Stomach smooth muscle (tissue), 2 donors: ENCODE data around the gene LRRC4C.

Experiments used
- H3K27ac ChIP-seq: one replicate; pipeline ENCODE4 v1.7.0; 2013; ENCODE audit warnings: mild to moderate bottlenecking, low read length, inconsistent platforms
- H3K27me3 ChIP-seq, 2 donors: one replicate each; pipeline ENCODE4 v1.7.0; 2013; ENCODE audit warnings: low read length in 2 of 2; ENCODE audit not compliant: insufficient read depth in 2 of 2, control insufficient read depth in 1 of 2
- H3K36me3 ChIP-seq, 2 donors: one replicate each; pipeline ENCODE4 v1.7.0; 2013; ENCODE audit warnings: low read length in 2 of 2; ENCODE audit not compliant: control insufficient read depth in 2 of 2, insufficient read depth in 2 of 2
- H3K4me1 ChIP-seq: one replicate; pipeline ENCODE4 v1.7.0; 2013; ENCODE audit warnings: low read length; ENCODE audit not compliant: control insufficient read depth, insufficient read depth
- H3K4me3 ChIP-seq, 2 donors: one replicate each; pipeline ENCODE4 v1.7.0; 2013; ENCODE audit warnings: low read length in 2 of 2
- H3K9ac ChIP-seq, 2 donors: one replicate each; pipeline ENCODE4 v1.7.0; 2013; ENCODE audit warnings: low read length in 2 of 2, mild to moderate bottlenecking in 1 of 2
- H3K9me3 ChIP-seq, 2 donors: one replicate each; pipeline ENCODE4 v1.7.0; 2013; ENCODE audit warnings: low read length in 2 of 2; ENCODE audit not compliant: control insufficient read depth in 2 of 2
- donor health status: healthy.
- donor health status: Pancreatic carcinoma.

LRRC4C gene

DNA sequence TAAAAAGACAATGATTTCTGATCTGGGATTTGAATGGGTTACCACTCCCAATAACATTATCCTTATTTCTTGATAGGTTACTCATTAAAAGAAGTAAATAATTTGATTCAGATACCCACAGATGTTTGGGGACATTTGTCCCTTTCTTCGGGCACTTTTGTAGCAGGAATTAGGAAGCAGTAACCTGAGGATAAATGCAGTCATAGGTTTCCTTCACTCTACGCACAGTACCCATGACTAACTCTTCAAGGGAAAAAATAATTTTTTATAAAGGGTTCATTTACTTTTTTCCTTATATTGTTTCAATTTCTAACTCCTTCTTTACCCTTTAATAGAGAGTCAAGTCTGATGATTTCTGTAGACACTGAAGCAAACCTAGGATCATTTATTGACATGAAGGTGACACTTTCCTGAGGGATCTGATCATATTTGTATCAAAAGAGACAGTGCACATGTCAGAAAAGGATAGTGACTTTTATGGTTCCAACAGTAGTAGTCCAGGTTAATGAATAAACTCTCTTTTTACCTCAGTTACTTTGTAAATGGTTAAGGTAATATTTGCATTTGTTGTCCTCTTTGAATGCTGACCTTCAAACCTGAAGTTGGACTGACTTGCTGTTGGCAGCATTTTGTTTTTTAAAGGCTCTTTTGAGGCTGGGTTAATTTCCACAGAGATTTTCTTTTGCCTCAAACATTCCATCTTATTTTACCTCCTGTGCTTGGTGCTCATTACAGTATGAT lies 1072.0 kb downstream of the LRRC4C start:
- no peak overlapping the region for H3K9ac ChIP-seq
- H3K27me3 ChIP-seq, result no peaks in the 10 kb centered on the region
- no peak overlapping the region for H3K4me3 ChIP-seq
- no peaks in the 10 kb centered on the region for H3K9me3 ChIP-seq
- no peaks in the 10 kb centered on the region for H3K36me3 ChIP-seq
- H3K4me1 ChIP-seq, result no peaks in the 10 kb centered on the region
- no peak overlapping the region for H3K27ac ChIP-seq

DNA sequence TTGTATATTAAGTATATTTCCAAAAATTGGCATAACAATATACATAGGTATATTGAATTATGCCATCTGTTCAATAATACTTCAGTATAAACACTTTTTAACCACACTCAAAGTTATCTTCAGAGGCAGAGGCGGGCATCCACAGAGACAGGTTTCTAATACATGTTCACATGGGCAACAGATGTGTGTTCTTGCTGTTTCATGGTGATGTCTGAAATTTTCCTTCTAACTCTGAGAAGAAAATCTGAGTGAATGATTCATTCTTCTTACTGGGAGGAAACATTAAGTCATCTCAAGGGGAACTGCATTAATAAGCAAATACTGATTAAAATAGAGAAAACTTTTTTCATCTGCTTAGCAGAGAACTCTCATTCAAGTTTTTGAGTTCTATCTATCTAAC lies 1074.5 kb downstream of the LRRC4C start:
- Histone ChIP-seq H3K27me3 (no peaks in the 10 kb centered on the region), H3K36me3 (no peaks in the 10 kb centered on the region), H3K27ac (no peak overlapping the region), H3K9me3 (no peaks in the 10 kb centered on the region), H3K4me1 (no peaks in the 10 kb centered on the region), H3K9ac (no peak overlapping the region), H3K4me3 (no peak overlapping the region)

DNA sequence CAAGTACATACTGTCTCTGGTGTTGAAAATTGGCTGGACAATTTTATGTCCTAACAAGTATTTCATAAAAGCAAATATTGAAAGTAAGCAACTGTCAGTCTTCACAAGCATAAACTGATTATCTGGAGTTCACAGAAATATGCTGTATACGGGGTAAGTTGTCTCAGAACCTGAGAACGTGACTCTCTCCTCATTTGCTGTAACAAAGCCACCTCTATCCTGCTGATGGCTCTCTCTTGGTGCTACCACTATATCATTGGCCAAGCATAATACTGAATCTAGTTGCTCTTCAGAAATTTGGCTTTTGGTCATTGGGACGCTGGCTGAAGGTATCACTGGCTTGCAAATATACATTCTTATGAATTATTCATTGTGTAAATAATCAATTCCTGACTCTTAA lies 1078.0 kb downstream of the LRRC4C start:
- Histone ChIP-seq H3K27ac (no peak overlapping the region), H3K4me3 (no peak overlapping the region), H3K27me3 (no peaks in the 10 kb centered on the region), H3K4me1 (no peaks in the 10 kb centered on the region), H3K9me3 (no peaks in the 10 kb centered on the region), H3K9ac (no peak overlapping the region), H3K36me3 (no peaks in the 10 kb centered on the region)

DNA sequence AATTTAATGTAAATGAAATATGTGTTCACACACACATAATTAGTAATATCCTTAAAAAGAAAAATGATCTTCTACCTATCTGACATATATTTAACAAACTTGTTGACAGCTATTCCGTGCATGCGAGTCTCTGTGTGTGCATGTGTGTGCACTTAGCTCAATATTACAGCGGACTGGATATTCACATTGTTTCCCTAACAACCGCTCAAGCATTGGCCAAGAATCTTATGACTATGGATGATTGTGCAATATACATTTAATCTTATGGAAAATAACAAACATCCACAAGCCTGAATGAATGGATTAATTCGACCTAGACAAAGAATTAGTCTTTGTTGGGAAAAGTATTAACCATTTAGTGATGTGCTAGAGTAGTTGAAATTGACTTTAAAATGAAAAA lies 1078.6 kb downstream of the LRRC4C start:
- no peak overlapping the region for H3K4me3 ChIP-seq
- H3K9ac ChIP-seq, result no peak overlapping the region
- H3K9me3 ChIP-seq, result no peaks in the 10 kb centered on the region
- H3K27me3 ChIP-seq, result no peaks in the 10 kb centered on the region
- no peaks in the 10 kb centered on the region for H3K4me1 ChIP-seq
- no peak overlapping the region for H3K27ac ChIP-seq
- H3K36me3 ChIP-seq, result no peaks in the 10 kb centered on the region

DNA sequence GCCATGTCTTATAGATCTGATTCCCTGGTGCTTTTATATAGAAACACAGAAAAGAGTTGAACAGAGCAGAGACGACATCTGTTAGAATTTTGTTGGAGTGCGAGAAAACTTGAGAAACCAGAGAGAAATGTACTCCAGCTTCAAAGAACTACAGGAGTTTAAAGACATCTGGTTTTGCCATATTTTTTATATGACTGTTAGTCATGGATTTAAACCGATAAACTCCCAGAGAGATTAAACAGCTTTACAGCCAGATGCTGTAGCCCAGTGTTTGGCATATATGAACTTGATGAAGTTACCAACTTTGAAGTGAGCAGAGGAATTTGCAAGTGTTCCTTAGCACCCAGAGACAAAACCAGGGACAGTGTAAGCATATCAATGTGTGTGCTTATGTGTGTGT lies 1083.1 kb downstream of the LRRC4C start:
- Histone ChIP-seq H3K27me3 (no peaks in the 10 kb centered on the region), H3K9me3 (no peaks in the 10 kb centered on the region), H3K4me3 (no peak overlapping the region), H3K27ac (no peak overlapping the region), H3K36me3 (no peaks in the 10 kb centered on the region), H3K4me1 (no peaks in the 10 kb centered on the region), H3K9ac (no peak overlapping the region)

DNA sequence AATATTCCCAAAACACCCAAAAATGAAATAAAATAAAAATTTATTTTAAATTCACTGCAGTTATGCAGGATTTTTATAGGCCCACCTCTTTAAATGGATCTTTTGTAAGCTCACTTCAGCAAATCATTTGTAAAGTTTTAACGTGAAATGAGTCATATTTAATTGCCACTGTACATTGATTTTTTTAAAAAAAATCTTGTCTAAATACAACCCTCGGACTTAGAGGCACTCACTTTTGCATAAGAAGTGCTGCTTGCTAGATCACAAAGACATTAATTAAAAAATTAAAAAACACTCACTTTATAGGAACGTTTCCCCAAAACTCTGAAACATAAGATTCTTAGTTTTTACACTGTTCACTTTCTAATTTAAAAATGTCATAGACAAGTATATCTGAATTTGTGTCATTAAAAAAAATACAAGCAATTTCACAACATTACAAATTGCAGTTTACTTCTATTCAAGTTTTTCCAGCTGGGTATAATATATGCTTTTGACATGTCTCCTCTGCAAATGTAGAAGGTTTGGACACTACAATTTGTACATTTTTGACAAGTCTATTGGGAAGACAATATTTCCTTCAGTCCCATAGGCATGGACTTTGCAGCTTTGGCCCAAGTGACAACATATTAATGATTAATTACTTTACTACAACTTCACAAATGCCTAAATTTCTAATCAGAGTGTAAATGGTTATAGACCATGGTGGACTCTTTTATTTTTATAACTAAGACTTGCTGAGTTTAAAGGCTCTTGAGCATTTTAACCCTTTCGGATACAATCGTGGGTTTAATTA lies 1088.4 kb downstream of the LRRC4C start:
- H3K27me3 ChIP-seq, result no peaks in the 10 kb centered on the region
- H3K9me3 ChIP-seq, result no peaks in the 10 kb centered on the region
- H3K36me3 ChIP-seq, result no peaks in the 10 kb centered on the region
- H3K4me1 ChIP-seq, result no peaks in the 10 kb centered on the region
- no peak overlapping the region for H3K9ac ChIP-seq
- H3K27ac ChIP-seq, result no peak overlapping the region
- no peak overlapping the region for H3K4me3 ChIP-seq

DNA sequence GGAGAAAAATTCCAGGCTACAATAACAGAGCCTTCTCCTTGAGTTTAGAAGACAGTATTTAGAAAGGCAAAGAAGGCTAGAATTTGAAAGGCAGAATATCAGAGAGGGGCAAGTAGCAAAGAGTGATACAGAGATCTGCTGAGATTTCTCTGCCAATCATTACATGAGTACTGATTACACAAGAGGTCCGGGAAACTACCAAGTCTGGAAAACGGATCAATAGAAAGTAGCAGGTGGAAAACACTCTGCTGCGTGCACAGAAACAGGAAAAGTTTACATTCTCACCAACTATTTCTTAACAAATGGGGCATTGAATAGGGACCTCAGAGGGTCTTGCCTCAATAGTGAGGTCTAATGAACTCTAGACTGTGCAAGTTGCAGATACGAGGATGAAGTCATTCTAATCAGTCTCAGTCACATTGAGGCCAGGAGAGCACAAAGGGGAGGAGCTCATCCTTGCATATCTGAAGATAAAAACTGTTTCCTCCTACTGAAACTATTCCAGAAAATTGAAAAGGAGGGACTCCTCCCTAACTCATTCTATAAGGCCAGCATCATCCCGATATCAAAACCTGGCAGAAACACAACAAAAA lies 1099.2 kb downstream of the LRRC4C start:
- Histone ChIP-seq H3K27ac (no peak overlapping the region), H3K4me1 (no peaks in the 10 kb centered on the region), H3K9ac (no peak overlapping the region), H3K9me3 (no peaks in the 10 kb centered on the region), H3K36me3 (no peaks in the 10 kb centered on the region), H3K27me3 (no peaks in the 10 kb centered on the region), H3K4me3 (no peak overlapping the region)

DNA sequence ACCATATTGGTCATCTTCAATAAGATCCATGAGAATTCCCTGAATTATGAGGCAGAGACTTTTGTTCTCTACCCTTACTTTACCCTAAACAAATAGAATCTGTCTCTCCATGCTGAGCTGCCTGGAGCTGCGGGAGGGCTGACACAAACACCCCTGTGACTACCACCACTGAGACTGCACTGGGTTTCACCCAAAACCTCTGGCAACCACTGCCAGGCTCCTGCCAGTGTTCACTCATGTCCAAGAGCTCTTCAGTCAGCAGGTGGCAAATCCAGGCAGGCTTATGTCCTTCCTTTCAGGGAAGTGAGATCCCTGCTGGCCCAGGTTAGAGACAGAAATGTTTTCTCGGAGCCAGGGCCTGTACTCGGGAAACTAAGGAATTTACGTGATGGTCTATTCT lies 1105.3 kb downstream of the LRRC4C start:
- no peaks in the 10 kb centered on the region for H3K4me1 ChIP-seq
- no peaks in the 10 kb centered on the region for H3K36me3 ChIP-seq
- H3K9me3 ChIP-seq, result no peaks in the 10 kb centered on the region
- H3K27me3 ChIP-seq, result no peaks in the 10 kb centered on the region
- no peak overlapping the region for H3K9ac ChIP-seq
- no peak overlapping the region for H3K4me3 ChIP-seq
- no peak overlapping the region for H3K27ac ChIP-seq

DNA sequence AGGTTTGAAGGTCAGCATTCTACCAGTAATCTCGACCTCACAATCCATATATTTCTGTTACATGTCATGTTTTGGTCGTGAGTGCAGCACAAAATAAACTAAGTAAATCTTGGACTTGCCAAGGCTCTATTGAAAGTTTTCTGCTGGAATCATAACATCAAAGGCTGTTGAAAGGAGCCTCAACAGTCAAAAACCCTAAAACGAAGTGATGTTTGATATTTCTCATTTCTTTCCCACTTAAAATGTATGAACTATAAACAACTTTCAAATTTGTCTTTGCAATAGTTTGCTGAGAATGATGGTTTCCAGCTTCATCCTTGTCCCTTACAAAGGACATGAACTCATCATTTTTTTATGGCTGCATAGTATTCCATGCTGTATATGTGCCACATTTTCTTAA lies 1118.5 kb downstream of the LRRC4C start:
- Histone ChIP-seq H3K4me3 (no peak overlapping the region), H3K4me1 (no peaks in the 10 kb centered on the region), H3K27ac (no peak overlapping the region)

DNA sequence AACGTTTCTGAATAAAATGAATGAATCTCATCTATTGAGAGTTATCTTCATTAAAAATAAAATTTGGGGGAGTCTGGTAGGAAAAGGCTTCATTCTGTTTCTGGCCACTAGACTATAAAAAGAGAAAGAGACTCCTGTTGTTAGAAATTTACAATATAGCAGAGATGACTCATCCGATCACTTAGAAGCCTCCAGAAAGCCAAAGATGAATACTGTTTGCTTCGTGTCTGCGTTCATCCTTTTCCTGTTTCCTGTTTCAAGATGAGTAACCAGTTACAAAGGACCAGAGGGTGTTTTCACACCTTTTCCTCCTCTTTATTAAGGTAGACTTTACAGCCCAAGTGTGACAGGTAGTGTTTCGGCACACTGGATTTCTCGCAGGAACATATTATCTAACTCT lies 1120.7 kb downstream of the LRRC4C start:
- H3K9ac ChIP-seq, result no peak overlapping the region
- H3K27ac ChIP-seq, result no peak overlapping the region

More for the DNA sequence above, 1118.5 kb downstream of the LRRC4C start:
- Histone ChIP-seq H3K27me3 (no peaks in the 10 kb centered on the region), H3K9me3 (no peaks in the 10 kb centered on the region), H3K36me3 (no peaks in the 10 kb centered on the region), H3K9ac (no peak overlapping the region)

DNA sequence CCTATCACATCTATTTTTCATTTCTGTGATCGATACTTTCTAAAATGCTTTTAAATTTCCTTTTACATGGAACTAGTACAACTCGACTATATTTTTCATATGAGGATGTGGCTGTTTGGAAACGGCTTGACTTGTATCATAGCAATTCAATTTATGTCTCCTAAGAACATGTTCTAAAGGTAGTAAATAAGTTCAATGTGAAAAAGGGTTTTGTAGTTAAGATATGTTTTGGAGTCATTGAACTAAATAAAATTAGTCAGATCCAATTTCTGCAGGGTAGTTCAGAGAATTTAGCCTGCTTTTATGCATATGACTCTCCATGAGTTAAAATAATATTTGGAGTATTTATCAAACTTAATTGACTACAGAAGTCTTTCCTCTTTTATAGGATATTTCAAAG lies 1121.4 kb downstream of the LRRC4C start:
- Histone ChIP-seq H3K9ac (no peak overlapping the region), H3K27ac (no peak overlapping the region), H3K27me3 (no peaks in the 10 kb centered on the region), H3K4me1 (no peaks in the 10 kb centered on the region), H3K36me3 (no peaks in the 10 kb centered on the region), H3K4me3 (no peak overlapping the region), H3K9me3 (no peaks in the 10 kb centered on the region)

More for the DNA sequence above, 1120.7 kb downstream of the LRRC4C start:
- Histone ChIP-seq H3K4me3 (no peak overlapping the region), H3K4me1 (no peaks in the 10 kb centered on the region), H3K27me3 (no peaks in the 10 kb centered on the region), H3K9me3 (no peaks in the 10 kb centered on the region), H3K36me3 (no peaks in the 10 kb centered on the region)
